Middle frontal gyrus (tissue), 1 donor: ENCODE measurements around the gene MAPK11.

Experiments used
- DNase-seq: peaks from one replicate; pipeline ENCODE4 v3.0.0-alpha.2; 2015; ENCODE audit warnings: low spot score; ENCODE audit errors: extremely low spot score

MAPK11 gene

GRCh38 chr22:50226063-50226874, 43.9 kb downstream of the MAPK11 start:
- DNase-seq = no peak

- no peak for DNase-seq
Observed at GRCh38 chr22:50225200-50225969, 44.8 kb downstream of the MAPK11 start.

- DNase-seq = no peak
Observed at GRCh38 chr22:50224071-50224470, 46.1 kb downstream of the MAPK11 start.

- no peak for DNase-seq
Observed at GRCh38 chr22:50222508-50222907, 47.7 kb downstream of the MAPK11 start.

GRCh38 chr22:50221410-50222300, 48.5 kb downstream of the MAPK11 start:
- DNase-seq = no peak

GRCh38 chr22:50220603-50221409, 49.4 kb downstream of the MAPK11 start:
- DNase-seq = no peak

GRCh38 chr22:50219800-50220602, 50.2 kb downstream of the MAPK11 start:
- DNase-seq = no peak

- no peak for DNase-seq
Observed at GRCh38 chr22:50218996-50219727, 51.0 kb downstream of the MAPK11 start.

GRCh38 chr22:50218153-50218995, 51.8 kb downstream of the MAPK11 start:
- DNase-seq = no peak

- DNase-seq = no peak
Observed at GRCh38 chr22:50217543-50218152, 52.5 kb downstream of the MAPK11 start.

- DNase-seq = no peak
Observed at GRCh38 chr22:50216684-50217520, 53.3 kb downstream of the MAPK11 start.

- DNase-seq = no peak
Observed at GRCh38 chr22:50216055-50216683, 54.0 kb downstream of the MAPK11 start.

- no peak for DNase-seq
Observed at GRCh38 chr22:50215297-50216054, 54.7 kb downstream of the MAPK11 start.
